ENCODE results near the gene CTTNBP2NL.

CTTNBP2NL gene, protein sequence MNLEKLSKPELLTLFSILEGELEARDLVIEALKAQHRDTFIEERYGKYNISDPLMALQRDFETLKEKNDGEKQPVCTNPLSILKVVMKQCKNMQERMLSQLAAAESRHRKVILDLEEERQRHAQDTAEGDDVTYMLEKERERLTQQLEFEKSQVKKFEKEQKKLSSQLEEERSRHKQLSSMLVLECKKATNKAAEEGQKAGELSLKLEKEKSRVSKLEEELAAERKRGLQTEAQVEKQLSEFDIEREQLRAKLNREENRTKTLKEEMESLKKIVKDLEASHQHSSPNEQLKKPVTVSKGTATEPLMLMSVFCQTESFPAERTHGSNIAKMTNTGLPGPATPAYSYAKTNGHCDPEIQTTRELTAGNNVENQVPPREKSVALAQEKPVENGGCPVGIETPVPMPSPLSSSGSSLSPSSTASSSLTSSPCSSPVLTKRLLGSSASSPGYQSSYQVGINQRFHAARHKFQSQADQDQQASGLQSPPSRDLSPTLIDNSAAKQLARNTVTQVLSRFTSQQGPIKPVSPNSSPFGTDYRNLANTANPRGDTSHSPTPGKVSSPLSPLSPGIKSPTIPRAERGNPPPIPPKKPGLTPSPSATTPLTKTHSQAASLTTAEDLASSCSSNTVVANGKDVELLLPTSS

DNA sequence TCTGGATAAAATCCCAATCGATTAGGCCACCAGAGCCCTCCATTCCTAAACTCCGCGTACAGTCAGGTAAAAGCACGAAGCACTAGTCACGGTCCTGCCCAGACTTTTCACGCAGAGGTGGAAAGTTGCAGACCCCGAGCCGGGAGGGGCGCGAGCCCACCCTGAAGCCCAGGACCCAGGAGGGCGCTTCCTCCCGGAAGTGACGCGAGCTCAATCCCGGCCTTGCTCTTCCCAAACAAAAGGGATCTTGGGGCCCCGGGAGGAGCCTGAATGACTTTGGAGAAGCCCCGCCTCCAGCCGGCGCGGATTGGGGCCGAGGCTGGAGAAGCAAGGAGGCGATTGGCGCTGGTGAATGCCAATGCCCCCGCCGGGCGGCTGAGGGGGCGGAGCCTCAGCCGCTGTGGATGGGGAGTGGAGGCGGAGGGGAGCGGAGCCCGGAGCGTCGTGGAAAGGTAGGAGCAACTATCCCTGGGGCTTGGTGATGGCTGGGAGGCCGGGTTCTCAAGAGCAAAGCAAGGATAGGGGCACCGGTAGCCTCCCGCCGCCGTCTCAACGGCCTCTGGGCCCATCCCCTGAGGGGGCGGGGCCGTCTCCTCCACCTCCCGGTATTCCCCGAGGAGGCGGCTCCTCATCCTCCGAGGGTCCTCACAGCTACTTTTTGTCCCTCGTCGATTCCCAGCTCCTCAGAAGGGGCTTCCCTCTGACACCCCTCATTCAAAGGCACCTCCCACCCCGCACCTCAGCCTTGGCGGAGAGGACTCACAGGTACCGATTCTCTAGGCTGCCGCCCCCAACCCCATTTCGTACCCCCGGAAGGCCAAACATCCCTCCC is at the start of gene CTTNBP2NL:
Gene CTTNBP2NL, plus strand, starts transcription at position 394 of the 832 bp plus-strand sequence. CDS start 19,952 bp downstream, outside the sequence.
- Histone ChIP-seq H3K4me3 (peak within 1 kb of the TSS; percentile 75 to 97 (median 95)), H3K27ac (peak within 1 kb of the TSS; percentile 63 to 98 (median 93))

DNA sequence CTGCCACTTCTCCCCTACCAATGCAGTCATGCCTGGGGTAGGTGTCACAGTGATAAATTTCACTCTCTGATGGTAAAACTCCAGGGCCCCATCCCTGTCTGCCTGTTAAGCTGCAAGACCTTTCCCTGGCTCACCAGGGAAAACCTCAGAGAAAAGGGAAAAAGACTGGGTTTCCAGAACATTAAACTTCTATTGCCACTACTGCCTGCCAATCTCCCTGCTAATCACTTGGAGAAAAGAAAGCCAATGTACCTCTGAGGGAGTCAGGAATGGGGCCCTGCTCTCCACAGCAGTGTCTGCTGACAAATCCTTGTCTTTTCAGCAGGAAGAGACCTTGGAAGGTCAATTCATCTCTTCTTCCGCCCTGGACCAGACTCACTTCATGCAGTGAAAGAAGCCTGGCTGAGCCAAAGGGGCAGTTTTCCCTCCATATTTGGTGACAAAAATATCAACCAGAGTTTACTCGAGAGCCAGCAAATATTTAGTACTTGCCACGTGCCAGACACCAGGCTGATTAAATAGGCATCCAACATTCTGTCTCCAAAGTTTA is 49.1 kb upstream of the CTTNBP2NL start:
- peak overlapping the region in 3 of 21 experiments; percentile 14 to 55 (median 50) for H3K27ac ChIP-seq
- H3K4me3 ChIP-seq = no peak overlapping the region

DNA sequence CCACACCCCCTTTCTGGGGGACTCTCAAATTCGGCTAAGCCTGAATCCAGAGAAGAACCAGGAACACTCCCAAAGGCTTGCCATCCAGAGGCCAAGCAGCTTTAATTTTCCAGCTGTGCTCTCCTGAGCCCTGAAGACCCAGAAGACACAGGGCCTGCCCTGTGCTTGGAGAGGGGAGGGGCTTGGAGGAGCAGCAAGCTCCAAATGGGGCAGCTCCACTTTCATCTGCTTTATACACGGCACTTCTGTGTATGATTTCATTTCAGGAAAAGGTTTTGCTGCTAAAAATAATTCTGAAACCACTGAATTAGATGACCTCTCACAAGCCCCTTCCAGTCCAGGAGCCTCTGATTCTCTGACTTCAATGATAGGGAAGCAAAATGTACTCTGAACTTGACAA is 39.2 kb upstream of the CTTNBP2NL start:
- Histone ChIP-seq H3K27ac (peak overlapping the region in 2 of 21 experiments; percentile 35 to 42), H3K4me3 (no peak overlapping the region)

DNA sequence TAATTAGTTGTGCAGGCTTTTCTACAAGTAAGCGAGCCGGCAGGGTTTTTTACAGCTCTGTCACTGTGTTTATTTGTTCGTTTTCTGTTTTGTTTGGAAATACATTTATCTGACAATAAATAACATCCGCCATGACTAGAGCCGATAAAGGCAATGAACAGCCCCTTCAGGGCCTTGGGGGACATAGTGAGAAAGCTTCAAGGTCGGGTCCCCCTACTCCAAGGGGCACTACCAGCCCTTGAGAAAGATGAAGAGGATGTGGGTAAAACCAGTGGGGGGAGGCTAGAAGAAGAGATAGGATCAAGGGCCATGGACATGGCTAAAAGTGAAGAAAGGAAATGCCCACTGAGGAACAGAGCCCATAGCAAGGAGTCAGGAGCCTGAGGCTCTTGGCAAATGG is 38.5 kb upstream of the CTTNBP2NL start:
- Histone ChIP-seq H3K27ac (peak overlapping the region in 5 of 21 experiments; percentile 5 to 61 (median 42)), H3K4me3 (no peak overlapping the region)

DNA sequence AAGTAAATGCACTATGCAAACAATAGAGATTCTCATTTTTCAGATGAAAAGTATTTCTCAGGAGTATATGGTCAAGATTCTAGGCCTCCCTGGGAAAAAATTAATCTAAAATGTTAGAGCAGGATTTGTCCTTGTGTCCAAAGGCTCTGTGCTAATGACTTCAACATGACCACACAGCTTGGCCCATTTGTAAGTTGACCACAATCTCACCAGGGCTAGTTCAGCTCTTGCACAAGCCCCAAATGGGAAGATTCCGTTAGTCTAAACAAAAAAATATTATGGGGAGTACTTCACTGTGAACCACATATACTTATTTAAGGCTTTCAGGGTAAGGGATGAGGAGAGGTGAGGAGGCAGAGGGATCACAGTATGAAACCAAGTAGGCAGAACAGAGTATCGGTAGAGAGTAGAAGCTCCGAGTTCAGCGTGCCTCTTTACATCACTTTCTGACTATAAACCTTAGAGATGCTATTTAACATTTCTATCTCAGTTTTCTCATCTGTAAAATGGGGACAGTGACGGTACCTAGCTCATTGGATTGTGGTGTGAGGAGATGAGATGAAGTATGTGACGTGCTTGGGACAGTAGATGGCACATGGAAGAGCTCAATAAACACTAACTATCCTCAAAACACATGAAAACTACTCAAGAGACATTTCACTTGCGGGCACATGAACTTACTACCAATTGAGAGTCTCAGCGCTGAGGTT is 37.8 kb upstream of the CTTNBP2NL start:
- peak overlapping the region in 6 of 21 experiments; percentile 57 to 91 (median 82) for H3K27ac ChIP-seq
- H3K4me3 ChIP-seq = no peak overlapping the region

DNA sequence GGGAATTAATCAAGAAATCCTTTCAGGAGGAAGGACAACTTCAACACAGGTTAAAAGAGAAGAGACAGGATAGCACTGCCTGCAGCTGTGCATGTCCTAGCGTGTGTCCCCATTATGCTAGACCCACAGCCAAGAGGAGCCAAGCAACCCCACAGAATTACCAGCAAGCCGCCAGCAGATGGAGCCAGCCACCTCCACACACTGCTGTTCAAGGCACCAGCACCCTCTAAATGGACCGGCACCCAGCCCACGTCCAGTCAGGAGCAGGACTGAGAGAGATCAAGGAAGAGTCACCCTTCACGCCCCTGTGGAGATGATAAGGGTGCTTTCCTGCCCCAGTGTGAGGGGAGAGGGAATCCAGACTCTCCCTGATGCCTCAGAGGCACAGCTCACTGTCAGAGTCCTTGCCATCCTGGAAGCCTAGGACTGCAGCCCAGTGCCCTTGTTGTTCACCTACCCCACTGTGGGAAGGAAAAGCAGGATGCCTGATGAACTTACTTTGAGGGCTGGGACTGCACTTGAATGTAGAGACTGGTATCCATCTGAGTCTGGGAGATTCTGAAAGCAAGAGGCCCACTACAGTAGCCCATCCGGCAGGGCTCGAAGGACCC is 37.1 kb upstream of the CTTNBP2NL start:
- Histone ChIP-seq H3K4me3 (no peak overlapping the region), H3K27ac (peak overlapping the region in 18 of 21 experiments; percentile 45 to 91 (median 77))

DNA sequence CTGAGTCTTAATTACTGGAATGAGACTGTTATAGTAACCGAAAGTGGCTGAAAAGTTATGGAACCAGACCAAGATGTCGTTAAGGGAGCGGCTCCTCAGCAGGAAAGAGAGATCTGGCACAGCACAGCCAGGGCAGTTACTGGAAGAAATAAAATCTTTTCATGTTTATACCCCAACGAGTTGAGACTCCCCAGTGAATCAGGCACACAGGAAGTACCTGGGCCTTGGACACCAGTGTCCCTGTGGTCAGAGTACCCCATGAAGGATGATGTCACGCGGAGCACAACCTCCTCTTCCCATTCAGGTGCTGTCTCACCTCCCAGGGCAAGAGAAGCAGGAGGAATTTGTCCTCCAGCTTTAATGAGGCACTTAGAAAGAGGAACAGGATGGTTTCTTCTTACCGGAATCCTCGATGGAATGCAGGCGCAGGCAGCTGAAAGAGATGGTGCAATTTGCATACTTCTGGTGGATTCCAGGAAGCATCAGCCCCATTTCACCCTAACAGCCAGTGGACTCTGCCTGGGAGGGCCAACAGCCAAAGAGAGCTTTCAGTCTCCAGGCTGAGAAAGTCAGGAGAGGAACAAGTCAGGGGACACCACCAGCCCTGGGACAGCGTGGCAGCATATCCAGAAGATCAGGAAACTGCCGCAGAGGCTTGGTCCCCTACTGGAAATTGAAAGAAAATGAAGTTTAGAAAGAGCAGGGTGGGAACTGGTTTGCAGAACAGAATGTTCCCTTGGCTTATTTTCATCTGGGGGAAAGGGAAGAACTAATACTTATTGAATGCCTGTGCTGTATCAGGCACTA is 35.9 kb upstream of the CTTNBP2NL start:
- H3K4me3 ChIP-seq = peak overlapping the region in 1 of 7 experiments; percentile 24
- H3K27ac ChIP-seq = peak overlapping the region; percentile 13 to 91 (median 72)

DNA sequence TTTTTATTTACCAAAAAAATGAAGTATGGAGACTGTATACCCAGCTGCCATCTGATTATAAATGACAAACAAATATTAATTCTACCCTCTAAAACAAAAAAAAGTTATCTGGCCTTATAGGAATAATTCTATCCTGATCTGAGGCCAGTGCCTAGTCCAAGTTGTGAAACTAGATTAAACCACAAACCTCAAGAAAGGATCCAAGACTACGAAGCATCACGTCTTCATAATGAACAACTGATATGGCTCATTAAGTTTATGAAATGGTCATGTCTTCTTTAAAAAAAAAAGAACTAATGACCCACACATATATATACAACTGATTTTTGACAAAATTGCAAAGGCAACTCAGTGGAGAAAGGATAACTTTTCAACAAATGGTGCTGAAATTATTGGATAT is 32.4 kb upstream of the CTTNBP2NL start:
- Histone ChIP-seq H3K4me3 (no peak overlapping the region), H3K27ac (peak overlapping the region in 1 of 21 experiments; percentile 33)

DNA sequence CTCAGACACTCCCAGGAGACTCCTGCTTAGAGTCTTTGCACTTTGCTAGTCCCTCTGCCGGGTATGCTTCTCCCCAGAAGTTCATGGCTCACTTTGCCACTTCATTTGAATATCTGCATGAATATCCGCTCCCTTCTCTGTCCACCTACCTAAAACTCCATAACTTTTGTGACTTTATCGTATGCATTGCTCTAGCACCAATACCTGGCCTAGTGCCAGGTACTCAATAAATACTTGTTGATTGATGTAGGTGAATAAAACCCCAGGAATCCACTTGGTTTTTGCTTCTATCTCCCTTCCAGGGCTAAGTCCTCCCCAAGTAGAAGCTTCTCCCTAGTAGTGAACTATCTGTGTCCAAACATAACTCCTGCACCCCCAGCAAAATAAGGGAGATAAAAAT is 27.8 kb upstream of the CTTNBP2NL start:
- no peak overlapping the region for H3K27ac ChIP-seq
- H3K4me3 ChIP-seq = no peak overlapping the region

DNA sequence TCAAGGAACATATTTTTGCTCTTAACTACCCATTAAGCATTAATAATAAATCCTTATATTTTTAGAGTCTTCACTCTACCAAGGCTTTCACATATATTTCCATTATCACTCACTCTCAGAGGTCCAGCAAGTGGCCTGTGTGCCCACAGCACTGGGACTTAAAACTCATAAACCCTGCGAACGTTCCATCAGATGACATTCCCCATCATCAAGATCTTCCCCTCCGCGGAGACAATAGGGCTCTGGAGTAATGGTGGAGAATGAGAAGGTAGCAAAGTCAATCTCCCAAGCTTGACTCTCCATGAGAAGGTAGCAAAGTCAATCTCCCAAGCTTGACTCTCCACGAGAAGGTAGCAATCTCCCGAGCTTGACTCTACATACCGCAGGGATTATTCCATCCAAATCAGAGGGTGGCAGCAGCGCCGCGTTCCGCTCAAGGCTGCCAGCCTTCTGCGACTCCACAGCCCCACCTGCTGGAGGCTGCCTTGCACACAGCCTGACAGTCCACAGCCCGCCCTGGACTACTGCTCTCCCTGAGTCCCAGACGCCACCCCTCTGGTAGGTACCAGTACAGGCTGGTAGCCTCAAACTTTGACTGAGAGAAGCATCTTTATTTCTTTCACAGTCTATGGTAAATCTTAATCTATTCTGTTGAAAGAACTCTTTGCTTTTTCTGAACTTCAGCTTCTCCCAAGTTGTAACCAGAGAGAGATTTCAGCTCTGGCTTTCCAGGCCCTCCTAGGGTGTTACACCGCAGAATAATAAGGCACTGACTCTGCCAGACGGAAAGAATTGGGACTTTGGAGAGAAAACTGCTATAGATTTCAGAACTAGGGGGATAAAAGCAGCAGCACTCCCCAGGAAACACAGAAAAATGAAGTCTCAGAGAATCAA is 26.4 kb upstream of the CTTNBP2NL start:
- no peak overlapping the region for H3K4me3 ChIP-seq

DNA sequence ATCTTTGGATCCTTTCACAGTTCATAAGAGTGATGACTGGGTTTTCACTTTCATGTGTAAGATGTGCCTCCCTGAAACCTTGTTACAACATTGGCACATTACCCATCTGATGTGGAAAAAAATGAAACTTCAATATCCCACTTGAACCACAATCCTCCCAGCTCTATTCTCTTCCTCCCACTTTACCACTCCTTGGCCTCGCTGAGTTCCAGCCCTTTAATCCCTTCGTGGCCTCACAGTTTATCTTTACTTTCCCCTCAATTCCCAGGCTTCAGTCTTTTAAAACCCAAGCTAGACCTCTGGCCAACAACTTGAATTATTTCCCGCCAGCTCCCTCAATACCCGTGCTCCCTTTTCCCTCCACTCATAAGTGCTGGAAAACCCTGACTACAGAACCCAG is 25.0 kb upstream of the CTTNBP2NL start:
- no peak overlapping the region for H3K27ac ChIP-seq
- no peak overlapping the region for H3K4me3 ChIP-seq

More for the DNA sequence above, 26.4 kb upstream of the CTTNBP2NL start:
- no peak overlapping the region for H3K27ac ChIP-seq

DNA sequence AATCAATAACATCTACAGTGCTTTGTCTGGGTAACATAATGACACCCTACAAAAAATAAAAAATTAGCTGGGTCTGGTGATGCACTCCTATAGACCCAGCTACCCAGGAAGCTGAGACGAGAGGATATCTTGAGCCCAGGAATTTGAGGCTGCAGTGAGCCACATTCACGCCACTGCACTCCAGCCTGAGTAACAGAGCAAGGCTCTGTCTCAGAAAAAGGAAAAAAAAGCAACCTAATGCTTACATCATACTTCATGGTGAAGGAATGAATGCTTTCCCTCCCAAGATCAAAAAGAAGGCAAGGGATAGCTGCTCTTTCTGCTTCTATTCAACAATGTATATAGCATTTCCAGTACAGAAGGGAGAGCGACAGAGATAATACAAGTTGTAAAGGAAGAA is 24.2 kb upstream of the CTTNBP2NL start:
- no peak overlapping the region for H3K4me3 ChIP-seq
- no peak overlapping the region for H3K27ac ChIP-seq

DNA sequence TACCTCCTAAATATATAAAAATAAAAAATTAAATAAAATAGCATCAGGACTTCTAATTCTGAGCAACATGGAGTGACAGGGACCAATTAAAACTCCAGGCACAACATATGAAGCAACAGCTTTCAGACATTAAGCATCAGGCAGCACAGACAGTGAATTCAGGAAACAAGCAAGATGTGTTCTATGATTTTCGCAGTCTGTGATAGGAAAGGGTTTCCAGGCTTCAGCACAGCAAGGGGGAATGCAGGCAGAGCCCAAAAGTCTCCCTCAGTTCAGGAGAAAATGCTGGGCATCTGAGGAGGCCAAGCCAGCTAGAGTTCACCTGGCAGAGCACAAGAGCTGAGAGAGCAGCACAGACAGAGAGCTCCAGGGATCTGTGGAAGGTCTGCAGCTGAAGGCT is 22.2 kb upstream of the CTTNBP2NL start:
- no peak overlapping the region for H3K27ac ChIP-seq
- H3K4me3 ChIP-seq = no peak overlapping the region

DNA sequence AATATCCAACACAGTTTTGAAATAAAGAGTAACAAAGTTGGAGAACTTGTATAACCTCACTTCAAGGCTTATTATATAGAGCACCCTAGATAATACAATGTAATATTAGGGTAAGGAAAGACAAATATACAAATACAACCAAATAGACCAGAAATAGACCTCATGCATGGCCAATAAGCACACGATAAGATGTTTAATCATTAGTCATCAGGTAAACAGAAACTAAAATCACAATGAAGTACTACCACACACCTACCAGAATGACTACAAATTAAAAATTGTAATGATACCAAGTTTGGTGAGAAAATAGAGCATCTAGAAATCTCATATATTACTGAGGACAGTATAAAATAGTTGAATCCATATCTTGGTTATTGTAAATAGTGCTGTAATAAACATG is 20.3 kb upstream of the CTTNBP2NL start:
- Histone ChIP-seq H3K4me3 (no peak overlapping the region), H3K27ac (no peak overlapping the region)

DNA sequence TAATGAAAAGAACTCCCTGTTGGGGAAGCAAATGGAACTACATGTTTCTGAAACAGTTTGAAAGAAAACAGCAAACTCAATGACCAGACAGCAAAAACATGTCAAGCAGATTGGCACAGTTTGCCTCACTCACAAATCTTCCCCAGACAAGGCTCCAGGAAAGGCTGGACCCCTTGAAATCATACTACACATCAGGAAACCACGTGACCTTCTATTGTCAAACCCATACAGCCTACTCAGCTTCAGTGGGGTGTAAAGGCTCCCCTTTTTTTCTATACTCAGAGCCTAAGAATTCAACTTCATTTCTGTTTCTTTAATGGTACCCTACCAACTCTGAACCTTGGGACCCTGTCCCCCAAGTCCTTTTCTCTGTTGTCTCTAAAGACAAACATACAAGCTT is 15.7 kb upstream of the CTTNBP2NL start:
- Histone ChIP-seq H3K27ac (no peak overlapping the region), H3K4me3 (no peak overlapping the region)

DNA sequence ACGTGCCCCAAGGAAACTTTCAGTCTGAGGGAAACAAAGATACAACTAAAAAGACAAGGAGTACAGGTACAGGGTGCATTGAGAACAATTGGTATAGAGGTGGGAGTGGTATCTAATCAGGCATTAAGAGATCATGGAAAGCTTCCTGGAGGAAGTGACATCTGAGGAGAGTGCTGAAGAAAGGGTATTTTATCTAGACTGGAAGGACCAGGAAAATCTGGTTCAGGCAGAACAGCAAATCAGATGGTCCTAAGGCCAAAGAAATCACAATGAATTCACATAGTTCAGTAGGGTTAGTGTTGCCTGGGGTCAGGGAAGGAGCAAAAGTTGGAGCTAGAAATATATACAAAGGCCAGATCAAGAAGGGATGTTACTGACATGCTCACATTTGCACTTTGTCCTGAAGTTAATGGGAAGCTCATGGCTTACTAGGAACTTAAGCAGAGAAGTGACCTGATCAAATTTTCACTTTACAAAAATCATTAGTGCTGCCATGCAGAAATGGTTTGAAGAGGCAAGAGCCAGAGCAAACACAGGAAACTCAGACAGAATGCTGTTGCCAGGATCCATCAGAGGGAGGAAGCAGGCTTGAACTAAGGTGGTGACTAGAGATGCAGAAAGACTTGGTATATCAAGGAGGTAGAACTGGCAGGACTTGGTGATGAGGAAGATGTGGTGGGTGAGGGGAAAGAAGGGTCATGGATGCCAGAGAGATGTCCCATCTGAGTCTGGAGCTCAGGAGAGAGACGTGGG is 14.5 kb upstream of the CTTNBP2NL start:
- Histone ChIP-seq H3K4me3 (no peak overlapping the region), H3K27ac (no peak overlapping the region)

Data from skin epidermis (tissue), 12 donors.